CD14-positive monocyte (primary cell): ENCODE results near the gene C16orf95. TPM values are rescaled to one million over a fixed set of nuclear protein-coding genes. Genes with fewer than 3 reads are reported as not detected.
A peak's percentile ranks its signal among the peaks of the same experiment; 100 is the strongest.

Source experiments
- DNase-seq, 3 donors: peaks; one replicate each; pipeline ENCODE4 v3.0.0-alpha.2; 2011 to 2022
- H2AFZ ChIP-seq: 2 replicates; pipeline ENCODE4 v1.6.0; 2012; ENCODE audit warnings: mild to moderate bottlenecking, low read depth, low read length, inconsistent platforms; ENCODE audit not compliant: insufficient read depth, poor library complexity, severe bottlenecking
- H3K27ac ChIP-seq, 2 donors: 1 replicate in 1 of 2; 2 replicates in 1 of 2; pipeline ENCODE4 v1.5.1; 2012 to 2013; ENCODE audit warnings: low read length in 2 of 2, control low read depth in 1 of 2, inconsistent platforms in 1 of 2, low read depth in 1 of 2, mild to moderate bottlenecking in 1 of 2
- H3K27me3 ChIP-seq, 2 donors: one replicate each; pipeline versions ENCODE4 v1.6.0 to v1.6.1; 2011 to 2013; ENCODE audit warnings: low read length in 2 of 2; ENCODE audit not compliant: control insufficient read depth in 2 of 2, insufficient read depth in 2 of 2
- H3K36me3 ChIP-seq, 2 donors: replicated peaks in 1 of 2; 1 replicate in 1 of 2; 2 replicates in 1 of 2; pipeline versions ENCODE4 v1.5.1 to v1.6.1; 2012 to 2013; ENCODE audit warnings: low read length in 2 of 2, control low read depth in 1 of 2, inconsistent platforms in 1 of 2, mild to moderate bottlenecking in 1 of 2; ENCODE audit not compliant: insufficient read depth in 2 of 2, control insufficient read depth in 1 of 2
- H3K4me1 ChIP-seq, 2 donors: 1 replicate in 1 of 2; 2 replicates in 1 of 2; pipeline versions ENCODE4 v1.5.1 to v1.6.1; 2012 to 2013; ENCODE audit warnings: low read length in 2 of 2, control low read depth in 1 of 2, inconsistent platforms in 1 of 2, mild to moderate bottlenecking in 1 of 2, moderate library complexity in 1 of 2; ENCODE audit not compliant: insufficient read depth in 2 of 2, control insufficient read depth in 1 of 2
- H3K4me2 ChIP-seq: replicated peaks from 2 replicates; pipeline ENCODE3; 2012; ENCODE audit warnings: low read length, moderate library complexity, mild to moderate bottlenecking; ENCODE audit not compliant: poor library complexity, severe bottlenecking; ENCODE audit errors: extremely low read depth
- H3K4me3 ChIP-seq, 3 experiments: fragments of 200-600 bp in 1 of 3; sonication (generic) in 1 of 3; replicated peaks in 1 of 3; 1 replicate in 2 of 3; 2 replicates in 1 of 3; pipeline ENCODE4 v1.5.1; 2011 to 2013; ENCODE audit warnings: low read length in 3 of 3, mild to moderate bottlenecking in 3 of 3, control low read depth in 2 of 3, low read depth in 2 of 3, inconsistent platforms in 1 of 3, moderate library complexity in 1 of 3
- H3K79me2 ChIP-seq: 2 replicates; pipeline ENCODE4 v1.6.0; 2012; ENCODE audit warnings: mild to moderate bottlenecking, control low read depth, inconsistent platforms, low read length, moderate library complexity; ENCODE audit not compliant: insufficient read depth
- H3K9ac ChIP-seq: 2 replicates; pipeline ENCODE4 v1.6.0; 2017; ENCODE audit warnings: low read length, mild to moderate bottlenecking; ENCODE audit not compliant: insufficient read depth, poor library complexity, severe bottlenecking
- H3K9me3 ChIP-seq, 2 donors: replicated peaks in 1 of 2; 1 replicate in 1 of 2; 2 replicates in 1 of 2; pipeline versions ENCODE4 v1.5.1 to v1.6.1; 2012 to 2013; ENCODE audit warnings: low read length in 2 of 2, control low read depth in 1 of 2; ENCODE audit not compliant: control insufficient read depth in 1 of 2, insufficient read depth in 1 of 2
- H4K20me1 ChIP-seq: 2 replicates; pipeline ENCODE4 v1.6.0; 2012; ENCODE audit warnings: mild to moderate bottlenecking, low read length, control low read depth, moderate library complexity; ENCODE audit not compliant: insufficient read depth
- H3K27ac Mint-ChIP-seq, 7 donors: one replicate each; pipeline ENCODE4 v1.8.0; 2020; ENCODE audit warnings: mild to moderate bottlenecking in 7 of 7, mixed read lengths in 7 of 7, moderate library complexity in 6 of 7, inconsistent platforms in 2 of 7
- H3K27me3 Mint-ChIP-seq, 3 donors: one replicate each; pipeline ENCODE4 v1.8.0; 2021 to 2022; ENCODE audit warnings: low read depth in 3 of 3, mild to moderate bottlenecking in 3 of 3, mixed read lengths in 3 of 3, moderate library complexity in 3 of 3, inconsistent platforms in 1 of 3
- H3K36me3 Mint-ChIP-seq, 2 donors: one replicate each; pipeline ENCODE4 v1.8.0; 2020; ENCODE audit warnings: mixed read lengths in 2 of 2, inconsistent platforms in 1 of 2, mild to moderate bottlenecking in 1 of 2
- H3K4me1 Mint-ChIP-seq: one replicate; pipeline ENCODE4 v1.8.0; 2020; ENCODE audit warnings: mild to moderate bottlenecking, mixed read lengths
- H3K4me3 Mint-ChIP-seq, 2 donors: one replicate each; pipeline ENCODE4 v1.8.0; 2020; ENCODE audit warnings: mild to moderate bottlenecking in 2 of 2, mixed read lengths in 2 of 2, moderate library complexity in 1 of 2
- H3K9me3 Mint-ChIP-seq, 7 donors: one replicate each; pipeline ENCODE4 v1.8.0; 2020 to 2022; ENCODE audit warnings: mixed read lengths in 7 of 7, mild to moderate bottlenecking in 6 of 7, moderate library complexity in 6 of 7, inconsistent platforms in 2 of 7
- WGBS: methylation state at CpG from one replicate; pipeline ENCODE4 v1.1.5; 2013; ENCODE audit warnings: missing lambda C conversion rate; ENCODE audit not compliant: insufficient coverage; 5-methylcytosine and 5-hydroxymethylcytosine counted together
- intact Hi-C, 2 donors: fragments of 100-400 bp; cut with micrococcal nuclease; formaldehyde crosslinking; loops; one replicate each; pipeline versions ENCODE4 v1.15.0 to v1.15.1; 2023
- polyA plus RNA-seq, 3 donors: library from polyadenylated mRNA; depleted of rRNA in 1 of 3; unstranded in 2 of 3; stranded (reverse) in 1 of 3; fragments of 300-500 nt in 2 of 3; fragments of >200 nt in 1 of 3; fragmentation: Illumina TruSeq in 2 of 3; gene quantifications; 1 replicate in 2 of 3; 2 replicates in 1 of 3; pipeline ENCODE4 v1.2.3, GENCODE V29; 2012 to 2021
- TF ChIP-seq, protein P1 (sequence below): fragments of 200-600 bp; IDR thresholded peaks from one replicate; pipeline ENCODE4 v1.8.0; 2022; ENCODE audit warnings: antibody characterized with exemption, mild to moderate bottlenecking

Gene C16orf95
- polyA plus RNA-seq, 3 donors, result 0.89 to 1.9 (median 1.7) TPM

- peaks cover 0 to 2% (median 0%) of the 10 kb centered on the region in 7 donors for H3K9me3 Mint-ChIP-seq
- peaks cover 7 to 18% (median 15%) of the 10 kb centered on the region in 3 donors for H3K27me3 Mint-ChIP-seq
- WGBS, result 94% methylated on average over 10 of the region's 11 CpGs
- peaks cover 4% of the 10 kb centered on the region for H3K4me1 Mint-ChIP-seq
- H3K4me3 Mint-ChIP-seq, result no peak overlapping the region
- intact Hi-C loops, result loop anchor here (5.0 kb wide), 1 partner anchor 715 kb away; no protein-coding TSS in a partner anchor
- no peak overlapping the region for H3K27ac Mint-ChIP-seq
- DNase-seq, result no peak
- Histone ChIP-seq H3K4me1 (no peaks in the 10 kb centered on the region), H4K20me1 (no peaks in the 10 kb centered on the region), H2AFZ (no peak overlapping the region), H3K9ac (no peak overlapping the region), H3K9me3 (no peaks in the 10 kb centered on the region), H3K36me3 (no peaks in the 10 kb centered on the region), H3K4me3 (no peak overlapping the region), H3K27ac (no peak overlapping the region), H3K4me2 (no peak overlapping the region), H3K79me2 (no peaks in the 10 kb centered on the region), H3K27me3 (no peaks in the 10 kb centered on the region)
- no peaks in the 10 kb centered on the region for H3K36me3 Mint-ChIP-seq
- TF ChIP-seq, protein P1, sequence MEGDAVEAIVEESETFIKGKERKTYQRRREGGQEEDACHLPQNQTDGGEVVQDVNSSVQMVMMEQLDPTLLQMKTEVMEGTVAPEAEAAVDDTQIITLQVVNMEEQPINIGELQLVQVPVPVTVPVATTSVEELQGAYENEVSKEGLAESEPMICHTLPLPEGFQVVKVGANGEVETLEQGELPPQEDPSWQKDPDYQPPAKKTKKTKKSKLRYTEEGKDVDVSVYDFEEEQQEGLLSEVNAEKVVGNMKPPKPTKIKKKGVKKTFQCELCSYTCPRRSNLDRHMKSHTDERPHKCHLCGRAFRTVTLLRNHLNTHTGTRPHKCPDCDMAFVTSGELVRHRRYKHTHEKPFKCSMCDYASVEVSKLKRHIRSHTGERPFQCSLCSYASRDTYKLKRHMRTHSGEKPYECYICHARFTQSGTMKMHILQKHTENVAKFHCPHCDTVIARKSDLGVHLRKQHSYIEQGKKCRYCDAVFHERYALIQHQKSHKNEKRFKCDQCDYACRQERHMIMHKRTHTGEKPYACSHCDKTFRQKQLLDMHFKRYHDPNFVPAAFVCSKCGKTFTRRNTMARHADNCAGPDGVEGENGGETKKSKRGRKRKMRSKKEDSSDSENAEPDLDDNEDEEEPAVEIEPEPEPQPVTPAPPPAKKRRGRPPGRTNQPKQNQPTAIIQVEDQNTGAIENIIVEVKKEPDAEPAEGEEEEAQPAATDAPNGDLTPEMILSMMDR, result no peak
Observed at GRCh38 chr16:87276924-87277323, 40.3 kb downstream of the C16orf95 start.

DNA sequence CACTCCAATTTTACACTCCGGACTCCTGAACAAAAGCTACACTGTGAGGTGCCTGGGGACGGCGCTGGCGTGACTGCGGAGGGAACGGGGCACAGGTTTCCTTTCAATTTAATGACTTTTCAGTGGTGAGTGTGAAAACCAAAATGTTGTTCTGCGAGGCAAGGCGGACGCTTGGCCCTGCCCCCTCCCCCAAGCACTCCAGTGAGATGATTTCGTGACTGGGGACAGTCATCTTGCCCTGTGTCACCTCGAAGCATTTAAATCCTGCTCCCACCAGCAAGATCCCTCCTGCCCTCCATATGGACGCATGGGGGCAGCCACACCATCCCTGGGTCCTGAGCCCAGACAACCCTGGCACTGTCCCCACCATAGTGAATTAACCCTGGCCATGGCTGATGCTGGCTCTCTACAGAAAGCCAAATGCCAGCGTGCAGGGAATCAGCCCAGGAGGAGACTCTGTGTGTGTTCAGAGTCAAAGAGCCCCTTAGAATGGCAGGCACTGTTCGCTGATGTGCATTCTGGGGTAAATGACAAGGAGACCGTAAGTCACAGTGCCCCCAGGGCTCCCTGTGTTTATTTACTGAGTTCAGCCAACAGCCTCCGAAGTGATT lies 41.0 kb downstream of the C16orf95 start:
- no peak for DNase-seq
- Mint-ChIP-seq H3K27me3 (peaks cover 7 to 18% (median 16%) of the 10 kb centered on the region in 3 donors), H3K9me3 (peaks cover 0 to 2% (median 0%) of the 10 kb centered on the region in 7 donors), H3K4me1 (peaks cover 4% of the 10 kb centered on the region), H3K36me3 (no peaks in the 10 kb centered on the region), H3K27ac (peak overlapping the region in 1 of 7 donors; percentile 22), H3K4me3 (peak overlapping the region in 1 of 2 donors; percentile 39)
- TF ChIP-seq, protein P1, result no peak
- intact Hi-C loops, result loop anchor here (5.0 kb wide), 1 partner anchor 714 kb away; no protein-coding TSS in a partner anchor
- H3K27ac ChIP-seq, result no peak overlapping the region
- H3K36me3 ChIP-seq, result no peaks in the 10 kb centered on the region
- no peaks in the 10 kb centered on the region for H3K4me1 ChIP-seq
- no peaks in the 10 kb centered on the region for H3K9me3 ChIP-seq
- no peak overlapping the region for H2AFZ ChIP-seq
- WGBS, result 43% methylated on average over 10 of the region's 16 CpGs
- no peak overlapping the region for H3K4me3 ChIP-seq
- no peak overlapping the region for H3K9ac ChIP-seq
- no peaks in the 10 kb centered on the region for H3K27me3 ChIP-seq
- no peak overlapping the region for H3K4me2 ChIP-seq
- H3K79me2 ChIP-seq, result no peaks in the 10 kb centered on the region
- no peaks in the 10 kb centered on the region for H4K20me1 ChIP-seq
